Measurements from ENCODE around the gene XAGE1B.
"Not testable (repeated sequence)": the region's sequence is repeated elsewhere in the genome, so short reads cannot be mapped to it uniquely, and the experiment has no call there.

The XAGE1B gene

DNA sequence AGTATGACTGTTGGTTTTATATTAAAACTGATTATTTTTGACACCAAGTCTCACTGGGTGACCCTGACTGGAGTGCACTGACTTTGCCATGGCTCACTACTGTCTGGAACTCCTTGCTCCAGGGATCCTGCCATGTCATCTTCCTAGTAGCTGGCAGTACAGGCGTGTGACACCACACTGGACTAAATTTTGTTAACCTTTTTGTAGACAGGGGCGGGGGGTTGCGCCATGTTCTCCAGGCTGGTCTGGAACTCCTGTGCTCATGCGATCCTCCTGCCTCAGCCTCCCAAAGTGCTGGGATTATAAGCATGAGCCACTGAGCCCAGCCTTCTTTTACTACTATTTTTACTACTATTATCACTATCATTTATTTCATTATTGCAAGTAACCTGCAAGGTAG is 12.3 kb downstream of the XAGE1B start:
- DNase-seq (no peak), ATAC-seq (ENCODE audit: insufficient read depth, low read depth) (no peak)
- H3K36me3 ChIP-seq (ENCODE audit: insufficient read depth, low read length) = no peaks in the 10 kb centered on the region
- no peaks in the 10 kb centered on the region for H3K4me1 ChIP-seq (ENCODE audit: insufficient read depth, low read length)
- TF ChIP-seq, protein P1, sequence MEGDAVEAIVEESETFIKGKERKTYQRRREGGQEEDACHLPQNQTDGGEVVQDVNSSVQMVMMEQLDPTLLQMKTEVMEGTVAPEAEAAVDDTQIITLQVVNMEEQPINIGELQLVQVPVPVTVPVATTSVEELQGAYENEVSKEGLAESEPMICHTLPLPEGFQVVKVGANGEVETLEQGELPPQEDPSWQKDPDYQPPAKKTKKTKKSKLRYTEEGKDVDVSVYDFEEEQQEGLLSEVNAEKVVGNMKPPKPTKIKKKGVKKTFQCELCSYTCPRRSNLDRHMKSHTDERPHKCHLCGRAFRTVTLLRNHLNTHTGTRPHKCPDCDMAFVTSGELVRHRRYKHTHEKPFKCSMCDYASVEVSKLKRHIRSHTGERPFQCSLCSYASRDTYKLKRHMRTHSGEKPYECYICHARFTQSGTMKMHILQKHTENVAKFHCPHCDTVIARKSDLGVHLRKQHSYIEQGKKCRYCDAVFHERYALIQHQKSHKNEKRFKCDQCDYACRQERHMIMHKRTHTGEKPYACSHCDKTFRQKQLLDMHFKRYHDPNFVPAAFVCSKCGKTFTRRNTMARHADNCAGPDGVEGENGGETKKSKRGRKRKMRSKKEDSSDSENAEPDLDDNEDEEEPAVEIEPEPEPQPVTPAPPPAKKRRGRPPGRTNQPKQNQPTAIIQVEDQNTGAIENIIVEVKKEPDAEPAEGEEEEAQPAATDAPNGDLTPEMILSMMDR (IDR thresholded peaks at IDR 0.05; ENCODE audit: borderline replicate concordance, extremely low read depth, low read length, poor library complexity, severe bottlenecking) = no peak
- TF ChIP-seq EZH2 (IDR thresholded peaks at IDR 0.05; ENCODE audit: borderline replicate concordance, low read depth, low read length, severe bottlenecking) = no peak
- no peaks in the 10 kb centered on the region for H3K79me2 ChIP-seq (ENCODE audit: insufficient read depth, low read length)
- no peaks in the 10 kb centered on the region for H4K20me1 ChIP-seq (ENCODE audit: insufficient read depth, low read length)
- no peak overlapping the region for H3K4me3 ChIP-seq (ENCODE audit: low read depth in 1 of 2, low read length in 2 of 2)
- no peak overlapping the region for H3K9ac ChIP-seq (ENCODE audit: low read depth, low read length)
- no peaks in the 10 kb centered on the region for H3K27me3 ChIP-seq (ENCODE audit: insufficient read depth, low read length, poor library complexity)
- H3K27ac ChIP-seq (ENCODE audit: low read length) = no peak overlapping the region
- H3K4me2 ChIP-seq (ENCODE audit: insufficient read depth, low read length) = no peak overlapping the region
- H3K9me3 ChIP-seq (ENCODE audit: insufficient read depth, low read length, severe bottlenecking) = no peaks in the 10 kb centered on the region
- H2AFZ ChIP-seq (ENCODE audit: low read depth, low read length) = no peak overlapping the region

DNA sequence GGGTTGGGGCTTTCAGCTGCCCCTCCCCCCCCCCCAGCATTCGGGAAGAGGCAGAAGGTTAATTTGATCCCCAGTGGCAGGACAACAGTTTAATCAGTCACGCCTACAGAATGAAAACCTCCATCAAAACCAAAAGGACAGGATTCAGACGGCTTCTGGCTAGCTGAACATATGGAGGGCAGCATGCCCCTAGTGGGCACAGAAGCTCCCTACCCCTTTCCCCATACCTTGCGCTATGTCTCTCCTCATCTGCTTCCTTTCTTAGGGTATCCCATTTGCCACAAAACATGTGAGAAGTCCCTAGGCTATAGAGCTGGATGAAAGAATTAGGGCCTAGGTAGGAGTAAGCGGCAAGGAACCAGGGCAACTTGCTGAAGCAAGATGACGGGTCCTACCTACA is 15.5 kb downstream of the XAGE1B start:
- not testable (repeated sequence) for H2AFZ ChIP-seq (ENCODE audit: low read depth, low read length); H3K4me1 ChIP-seq (ENCODE audit: insufficient read depth, low read length); H3K9ac ChIP-seq (ENCODE audit: low read depth, low read length); H3K9me3 ChIP-seq (ENCODE audit: insufficient read depth, low read length, severe bottlenecking); H3K27ac ChIP-seq (ENCODE audit: low read length); H3K4me2 ChIP-seq (ENCODE audit: insufficient read depth, low read length); H3K4me3 ChIP-seq (ENCODE audit: low read depth in 1 of 2, low read length in 2 of 2); H3K27me3 ChIP-seq (ENCODE audit: insufficient read depth, low read length, poor library complexity); H4K20me1 ChIP-seq (ENCODE audit: insufficient read depth, low read length); H3K36me3 ChIP-seq (ENCODE audit: insufficient read depth, low read length); DNase-seq; H3K79me2 ChIP-seq (ENCODE audit: insufficient read depth, low read length); ATAC-seq (ENCODE audit: insufficient read depth, low read depth)

DNA sequence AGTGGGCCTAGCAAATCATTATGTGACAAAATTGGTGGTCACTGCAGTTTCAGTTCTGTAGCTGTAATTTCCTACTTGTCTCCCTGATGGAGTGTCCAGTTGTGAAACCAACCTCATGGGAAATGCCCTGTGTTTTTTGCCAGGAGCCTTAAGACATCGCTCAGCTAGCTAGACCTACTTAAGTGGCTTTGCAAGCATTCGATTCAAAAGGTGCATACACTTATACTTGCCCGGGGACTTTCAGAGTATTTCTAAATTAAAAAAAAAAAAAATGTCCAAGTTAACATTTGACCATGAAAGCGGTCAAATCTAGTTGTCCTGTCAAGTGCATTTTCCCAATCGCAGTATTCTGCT is 20.5 kb downstream of the XAGE1B start:
- H3K79me2 ChIP-seq (ENCODE audit: insufficient read depth, low read length); H2AFZ ChIP-seq (ENCODE audit: low read depth, low read length); ATAC-seq (ENCODE audit: insufficient read depth, low read depth); H3K36me3 ChIP-seq (ENCODE audit: insufficient read depth, low read length); H3K9me3 ChIP-seq (ENCODE audit: insufficient read depth, low read length, severe bottlenecking); H3K27me3 ChIP-seq (ENCODE audit: insufficient read depth, low read length, poor library complexity); H3K4me2 ChIP-seq (ENCODE audit: insufficient read depth, low read length); H3K27ac ChIP-seq (ENCODE audit: low read length); H3K4me3 ChIP-seq (ENCODE audit: low read depth in 1 of 2, low read length in 2 of 2); H3K9ac ChIP-seq (ENCODE audit: low read depth, low read length); H3K4me1 ChIP-seq (ENCODE audit: insufficient read depth, low read length); DNase-seq; H4K20me1 ChIP-seq (ENCODE audit: insufficient read depth, low read length): not testable (repeated sequence)

DNA sequence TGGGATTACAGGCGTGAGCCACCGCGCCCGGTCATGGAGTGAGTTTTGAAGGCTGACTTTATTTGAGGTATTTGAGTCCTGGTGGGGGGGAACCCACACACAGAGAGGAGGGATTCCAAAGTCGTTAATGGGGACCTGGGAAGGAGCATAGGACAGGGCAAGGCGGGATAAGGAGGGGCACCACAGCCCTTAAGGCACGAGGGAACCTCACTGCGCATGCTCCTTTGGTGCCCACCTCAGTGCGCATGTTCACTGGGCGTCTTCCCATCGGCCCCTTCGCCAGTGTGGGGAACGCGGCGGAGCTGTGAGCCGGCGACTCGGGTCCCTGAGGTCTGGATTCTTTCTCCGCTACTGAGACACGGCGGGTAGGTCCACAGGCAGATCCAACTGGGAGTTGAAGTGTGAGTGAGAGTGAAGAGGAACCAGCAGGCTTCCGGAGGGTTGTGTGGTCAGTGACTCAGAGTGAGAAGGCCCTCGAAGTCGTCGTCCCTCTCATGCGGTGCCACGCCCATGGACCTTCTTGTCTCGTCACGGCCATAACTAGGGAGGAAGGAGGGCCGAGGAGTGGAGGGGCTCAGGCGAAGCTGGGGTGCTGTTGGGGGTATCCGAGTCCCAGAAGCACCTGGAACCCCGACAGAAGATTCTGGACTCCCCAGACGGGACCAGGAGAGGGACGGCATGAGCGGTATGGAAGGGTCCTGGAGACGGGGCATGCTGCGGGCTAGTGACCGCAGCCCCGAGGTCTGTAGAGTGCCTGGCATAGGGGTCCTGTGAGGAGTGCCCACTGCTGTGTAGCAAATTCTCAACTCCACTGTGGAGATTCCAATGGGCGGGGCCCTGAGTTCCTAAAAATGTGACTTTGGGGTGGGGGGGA is 21.1 kb downstream of the XAGE1B start, which contains the start of gene XAGE1A:
Gene XAGE1A (plus strand): TSS at position 264 of the 874 bp plus-strand sequence. CDS start 1,554 bp downstream, outside the sequence.
- not testable (repeated sequence) for H3K9ac ChIP-seq (ENCODE audit: low read depth, low read length); H3K27ac ChIP-seq (ENCODE audit: low read length); H3K36me3 ChIP-seq (ENCODE audit: insufficient read depth, low read length); H2AFZ ChIP-seq (ENCODE audit: low read depth, low read length); H3K9me3 ChIP-seq (ENCODE audit: insufficient read depth, low read length, severe bottlenecking); H3K27me3 ChIP-seq (ENCODE audit: insufficient read depth, low read length, poor library complexity); H3K4me2 ChIP-seq (ENCODE audit: insufficient read depth, low read length); H3K4me1 ChIP-seq (ENCODE audit: insufficient read depth, low read length); H4K20me1 ChIP-seq (ENCODE audit: insufficient read depth, low read length); ATAC-seq (ENCODE audit: insufficient read depth, low read depth); H3K4me3 ChIP-seq (ENCODE audit: low read depth in 1 of 2, low read length in 2 of 2); H3K79me2 ChIP-seq (ENCODE audit: insufficient read depth, low read length); DNase-seq

DNA sequence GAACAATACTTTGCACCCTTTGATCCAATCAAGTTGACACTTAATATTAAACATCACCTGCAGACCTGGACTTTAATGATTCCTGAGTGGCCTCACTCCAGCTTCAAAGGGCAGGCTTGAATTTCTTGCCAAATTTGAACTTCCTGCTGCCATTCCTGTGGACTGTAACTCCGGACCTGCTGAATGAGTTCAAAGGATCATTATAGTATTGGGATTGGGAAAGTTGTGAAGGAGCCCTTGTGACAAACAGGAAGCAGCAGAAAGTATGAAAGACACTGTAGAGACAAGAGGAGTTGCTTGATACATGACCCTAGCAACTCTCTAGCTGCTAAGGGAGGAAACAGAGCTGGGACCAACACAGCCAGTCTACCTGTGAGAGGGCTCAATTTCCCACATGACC is 45.6 kb downstream of the XAGE1B start:
- not testable (repeated sequence) for H3K36me3 ChIP-seq (ENCODE audit: insufficient read depth, low read length); ATAC-seq (ENCODE audit: insufficient read depth, low read depth); H3K9me3 ChIP-seq (ENCODE audit: insufficient read depth, low read length, severe bottlenecking); DNase-seq; H3K9ac ChIP-seq (ENCODE audit: low read depth, low read length); H3K4me2 ChIP-seq (ENCODE audit: insufficient read depth, low read length); H3K27me3 ChIP-seq (ENCODE audit: insufficient read depth, low read length, poor library complexity); H3K4me3 ChIP-seq (ENCODE audit: low read depth in 1 of 2, low read length in 2 of 2); H4K20me1 ChIP-seq (ENCODE audit: insufficient read depth, low read length); H3K4me1 ChIP-seq (ENCODE audit: insufficient read depth, low read length); H2AFZ ChIP-seq (ENCODE audit: low read depth, low read length); H3K79me2 ChIP-seq (ENCODE audit: insufficient read depth, low read length); H3K27ac ChIP-seq (ENCODE audit: low read length)
